Stimulated activated naive CD4-positive, alpha-beta T cell (primary cell): Measurements from ENCODE around the gene SLC2A4RG.
A peak's percentile ranks its signal among the peaks of the same experiment; 100 is the strongest.
"Not testable (repeated sequence)": the region's sequence is repeated elsewhere in the genome, so short reads cannot be mapped to it uniquely, and the experiment has no call there.

Experiments used
- DNase-seq, 6 experiments: peaks; one replicate each; lab custom pipeline; 2025; lab: John Stamatoyannopoulos, UW

Gene SLC2A4RG

GRCh38 chr20:63754008-63754407 lies 14.4 kb downstream of the SLC2A4RG start:
- DNase-seq: no peak

GRCh38 chr20:63755933-63756647 lies 16.5 kb downstream of the SLC2A4RG start:
- no peak for DNase-seq

DNA sequence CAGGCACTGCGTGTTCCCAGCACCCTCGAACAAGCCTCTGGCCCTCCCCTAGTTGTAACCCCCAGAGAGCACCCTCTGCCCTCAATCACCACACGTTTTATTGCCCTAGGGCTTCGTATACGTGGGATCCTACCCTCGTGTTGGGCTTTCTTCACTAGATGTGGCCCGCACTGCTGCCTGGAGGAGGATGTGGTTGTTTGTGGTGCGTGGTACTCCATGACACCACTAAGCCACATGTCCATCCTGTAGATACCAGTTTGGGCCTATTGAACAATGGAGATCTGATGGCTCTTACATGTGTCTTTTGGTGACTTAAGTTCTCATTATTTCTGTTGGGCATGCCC lies 17.0 kb downstream of the SLC2A4RG start:
- no peak for DNase-seq

- no peak for DNase-seq
Measured at GRCh38 chr20:63758152-63758551, 18.6 kb downstream of the SLC2A4RG start.

DNA sequence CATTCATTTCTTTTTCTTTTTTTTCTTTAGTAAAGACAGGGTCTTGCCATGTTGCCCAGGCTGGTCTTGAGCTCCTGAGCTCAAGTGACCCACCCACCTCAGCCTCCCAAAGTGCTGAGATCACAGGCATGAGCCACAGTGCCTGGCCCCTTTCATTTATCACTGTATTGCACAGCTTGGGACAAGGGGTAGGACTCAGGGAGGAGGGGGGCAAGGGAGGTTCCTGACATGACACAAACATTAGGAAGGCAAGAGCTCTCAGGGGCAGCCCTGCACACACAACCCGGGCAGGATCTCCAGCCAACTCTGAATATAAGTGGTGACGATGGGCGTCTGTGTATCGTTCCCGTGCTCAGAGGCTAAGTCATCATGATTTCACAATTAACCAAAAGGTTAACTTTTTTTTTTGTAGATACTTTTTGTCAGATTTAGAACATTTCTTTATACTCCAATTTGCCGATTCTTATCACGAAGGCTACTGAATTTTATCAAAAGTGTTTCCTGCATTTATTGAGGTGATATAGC lies 19.9 kb downstream of the SLC2A4RG start:
- DNase-seq: no peak

- no peak for DNase-seq
Measured at GRCh38 chr20:63765082-63765873, 25.7 kb downstream of the SLC2A4RG start.

DNA sequence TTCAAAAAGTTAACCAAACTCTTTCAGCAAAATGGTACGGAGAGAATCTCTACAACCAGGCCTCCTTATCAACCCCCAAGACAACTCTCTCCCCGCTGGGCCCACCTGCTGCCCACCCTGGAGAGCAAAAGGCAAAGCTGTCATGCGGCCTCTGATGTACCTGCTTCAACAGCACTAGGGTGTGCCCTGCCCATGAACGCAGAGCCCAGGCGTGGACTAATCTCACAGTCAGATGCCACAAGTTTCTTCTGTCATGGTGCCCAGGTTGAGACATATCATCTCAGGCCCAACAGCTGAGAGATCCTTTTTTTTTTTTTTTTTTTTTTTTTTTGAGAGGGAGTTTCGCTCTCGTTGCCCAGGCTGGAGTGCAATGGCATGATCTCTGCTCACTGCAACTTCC lies 26.3 kb downstream of the SLC2A4RG start:
- DNase-seq: no peak

DNA sequence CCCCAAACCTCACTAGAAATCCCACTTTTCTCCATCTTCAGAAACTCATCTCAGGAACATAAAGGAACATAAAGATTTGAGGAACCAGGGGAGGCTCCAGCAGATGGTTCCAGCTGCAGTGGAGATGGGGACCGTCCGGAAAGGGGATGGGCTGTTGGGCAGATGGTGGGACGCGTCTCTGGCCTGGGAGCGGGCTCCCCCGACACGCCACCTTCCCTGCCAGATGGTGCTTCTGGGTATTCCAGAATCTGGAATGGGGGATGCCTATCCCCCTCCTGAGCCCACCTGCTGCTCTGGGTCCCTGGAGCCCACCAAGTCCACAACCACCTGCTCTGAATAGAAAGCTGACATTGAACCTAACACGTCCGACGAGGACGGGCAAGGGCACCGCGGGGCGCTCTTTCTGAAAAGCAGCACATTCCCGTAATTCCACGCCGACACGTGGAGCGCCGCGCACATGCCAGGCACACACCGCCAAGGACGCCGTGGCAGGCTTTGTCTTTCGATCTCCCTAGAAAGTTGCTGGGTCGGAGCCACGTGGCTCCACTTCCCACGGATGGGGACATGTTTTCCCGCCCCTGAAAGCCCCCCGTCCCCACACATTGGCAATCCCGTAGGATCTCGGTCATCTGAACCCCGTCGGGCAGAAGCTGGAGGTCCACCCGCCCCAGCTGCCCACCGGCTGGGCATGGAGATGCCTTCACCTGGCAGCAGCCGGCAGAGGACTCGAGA lies 27.3 kb downstream of the SLC2A4RG start:
- no peak for DNase-seq

GRCh38 chr20:63767456-63767855 lies 27.9 kb downstream of the SLC2A4RG start:
- DNase-seq: no peak

GRCh38 chr20:63767886-63768285 lies 28.3 kb downstream of the SLC2A4RG start:
- no peak for DNase-seq

- DNase-seq: no peak
Measured at GRCh38 chr20:63768591-63769515, 29.3 kb downstream of the SLC2A4RG start.

GRCh38 chr20:63769891-63770474 lies 30.4 kb downstream of the SLC2A4RG start:
- no peak for DNase-seq

DNA sequence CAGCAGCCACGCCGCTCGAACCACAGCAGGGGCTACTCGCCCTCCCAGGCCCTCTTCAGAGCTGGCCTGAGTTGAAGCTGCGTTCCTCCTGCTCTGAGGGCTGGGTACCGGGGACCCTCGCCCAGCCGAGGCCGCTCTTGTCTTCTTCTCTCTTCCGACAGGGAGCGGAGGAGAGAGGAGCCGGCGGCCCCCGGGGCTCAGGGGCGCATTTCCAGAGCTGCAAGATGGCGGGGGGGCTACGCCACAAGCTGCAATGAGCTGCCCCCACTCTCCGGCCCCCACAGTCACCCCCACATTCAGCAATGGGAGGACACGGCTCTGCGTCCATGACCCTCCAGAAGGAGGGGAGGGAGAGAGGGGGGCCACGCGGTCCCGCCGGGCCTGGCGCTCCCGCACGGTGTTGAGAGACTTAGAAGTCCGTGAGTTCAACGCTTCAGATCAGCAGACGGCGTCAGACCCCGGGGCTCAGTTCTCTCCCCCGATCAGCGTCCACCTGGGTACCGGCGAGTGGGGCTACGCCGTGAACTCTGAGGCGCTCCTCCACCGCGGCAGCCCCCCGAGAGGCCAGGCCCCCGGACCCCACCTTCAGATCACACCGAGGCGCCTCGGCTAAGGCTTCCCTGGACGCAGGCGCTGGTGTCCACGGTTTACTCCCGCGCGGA lies 31.6 kb downstream of the SLC2A4RG start:
- no peak for DNase-seq

- DNase-seq: no peak
Measured at GRCh38 chr20:63772781-63773518, 33.4 kb downstream of the SLC2A4RG start.

- no peak for DNase-seq
Measured at GRCh38 chr20:63773571-63774241, 34.1 kb downstream of the SLC2A4RG start.

- no peak for DNase-seq
Measured at GRCh38 chr20:63774306-63774705, 34.7 kb downstream of the SLC2A4RG start.

DNA sequence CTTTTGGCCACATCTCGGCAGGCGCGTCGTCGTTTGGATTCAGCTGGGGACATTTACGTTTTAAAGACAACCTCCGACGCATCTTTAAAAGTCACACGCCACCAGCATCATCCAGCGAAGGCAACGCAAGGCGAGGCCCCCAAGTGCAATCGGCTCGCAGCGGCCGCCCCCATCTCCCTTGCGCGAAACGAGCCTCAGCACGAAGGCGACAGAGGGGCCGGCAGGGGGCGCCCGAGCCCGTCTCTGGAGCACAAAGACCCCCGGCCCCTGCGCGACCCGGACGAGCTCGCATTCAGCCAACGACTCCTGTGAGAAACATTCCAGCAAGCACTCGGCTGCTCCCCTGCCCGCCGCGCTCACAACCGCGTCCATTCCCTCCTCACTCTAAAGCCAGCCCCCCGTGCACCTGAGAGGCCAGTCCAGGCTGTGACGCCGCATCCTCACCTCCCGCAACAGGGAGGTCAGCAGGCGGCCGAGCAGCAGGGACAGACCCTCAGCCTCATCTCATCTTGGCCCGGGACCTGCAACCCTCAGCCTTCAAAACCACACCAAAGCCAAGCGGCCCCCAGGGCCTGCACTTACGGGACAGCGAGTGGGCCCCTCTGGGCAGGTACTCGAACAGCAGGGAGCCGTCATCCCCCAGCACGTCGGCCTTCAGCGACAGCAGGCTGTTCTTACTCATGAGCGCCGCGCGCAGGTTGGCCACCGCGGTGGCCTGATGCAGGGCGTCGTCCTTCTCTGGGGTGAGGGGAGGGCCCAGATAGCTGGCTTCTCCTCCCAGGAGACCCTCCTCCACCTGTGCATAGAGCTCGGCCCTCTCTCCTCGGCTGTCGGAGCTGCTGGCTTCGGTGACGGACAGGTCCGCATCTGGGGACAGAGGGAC lies 35.8 kb downstream of the SLC2A4RG start:
- DNase-seq: peak in 5 of 6 experiments; percentile 7 to 40 (median 12)

DNA sequence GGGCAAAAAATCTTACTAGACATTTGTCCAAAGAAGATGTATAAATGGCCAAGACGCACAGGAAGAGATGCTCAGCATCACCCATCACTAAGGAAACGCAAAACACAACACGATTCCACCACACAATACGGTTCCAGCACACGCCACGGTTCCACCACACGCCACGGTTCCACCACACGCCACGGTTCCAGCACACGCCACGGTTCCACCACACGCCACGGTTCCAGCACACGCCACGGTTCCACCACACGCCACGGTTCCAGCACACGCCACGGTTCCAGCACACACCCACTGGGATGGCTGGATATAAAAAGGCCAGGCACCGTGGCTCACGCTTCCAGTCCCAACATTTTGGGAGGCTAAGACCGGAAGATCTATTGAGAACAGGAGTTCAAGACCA lies 37.3 kb downstream of the SLC2A4RG start:
- not testable (repeated sequence) for DNase-seq
